Mammary epithelial cell (primary cell): ENCODE results near the gene API5.

Experiments used
- CTCF ChIP-seq, 2 donors: IDR thresholded peaks in 1 of 2; conservative IDR thresholded peaks in 1 of 2; 2 replicates each; pipeline ENCODE4 v1.5.1; 2011 to 2012; ENCODE audit warnings: inconsistent platforms in 2 of 2, low read length in 2 of 2, mild to moderate bottlenecking in 2 of 2, control low read depth in 1 of 2, low read depth in 1 of 2; ENCODE audit not compliant: insufficient read depth in 1 of 2; ENCODE audit errors: extremely low read depth in 1 of 2
- EZH2 ChIP-seq: IDR thresholded peaks from 2 replicates; pipeline ENCODE4 v1.6.1; 2012; ENCODE audit warnings: low read length, inconsistent platforms, borderline replicate concordance

GRCh38 chr11:43327987-43328386 lies 16.2 kb downstream of the API5 start:
- no peak for TF ChIP-seq CTCF (conservative IDR thresholded peaks at IDR 0.05 in 1 of 2, IDR thresholded peaks at IDR 0.05 in 1 of 2; ENCODE audit: extremely low read depth in 1 of 2, insufficient read depth in 1 of 2, low read depth in 1 of 2, low read length in 2 of 2)
- no peak for TF ChIP-seq EZH2
